ENCODE measurements around the gene HECW1. TPM values are rescaled to one million over a fixed set of nuclear protein-coding genes. Genes with fewer than 3 reads are reported as not detected.
"Not testable (repeated sequence)": the region's sequence is repeated elsewhere in the genome, so short reads cannot be mapped to it uniquely, and the experiment has no call there.

The HECW1 gene
- total RNA-seq, 3 donors from 2014 or later, result not detected

DNA sequence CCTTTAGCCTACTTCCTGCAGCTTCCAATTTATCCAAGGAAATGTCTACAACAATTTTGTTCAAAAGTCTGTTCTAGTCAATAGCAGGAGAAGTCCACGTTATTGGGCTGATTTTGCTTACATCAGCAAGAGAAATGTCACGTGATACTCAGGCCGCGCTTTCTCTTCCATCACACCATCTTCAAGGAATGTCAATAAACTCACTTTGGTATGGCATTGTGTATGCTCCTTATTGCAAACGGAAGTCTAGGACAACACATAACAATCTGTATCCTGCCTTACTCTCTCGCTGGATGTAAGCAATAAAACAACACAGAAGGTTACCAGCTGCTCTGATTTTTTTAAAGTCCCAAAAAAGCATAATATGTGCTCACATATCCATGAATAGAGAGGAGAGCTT is 453.3 kb downstream of the HECW1 start:
- Mint-ChIP-seq H3K4me3 (no peak overlapping the region), H3K4me1 (ENCODE audit: low read depth) (peaks cover 4% of the 10 kb centered on the region), H3K9me3 (no peaks in the 10 kb centered on the region), H3K27me3 (ENCODE audit: low read depth) (peaks cover 22% of the 10 kb centered on the region), H3K36me3 (ENCODE audit: insufficient read depth) (no peaks in the 10 kb centered on the region)
- DNase-seq (no peak), ATAC-seq (no peak)

DNA sequence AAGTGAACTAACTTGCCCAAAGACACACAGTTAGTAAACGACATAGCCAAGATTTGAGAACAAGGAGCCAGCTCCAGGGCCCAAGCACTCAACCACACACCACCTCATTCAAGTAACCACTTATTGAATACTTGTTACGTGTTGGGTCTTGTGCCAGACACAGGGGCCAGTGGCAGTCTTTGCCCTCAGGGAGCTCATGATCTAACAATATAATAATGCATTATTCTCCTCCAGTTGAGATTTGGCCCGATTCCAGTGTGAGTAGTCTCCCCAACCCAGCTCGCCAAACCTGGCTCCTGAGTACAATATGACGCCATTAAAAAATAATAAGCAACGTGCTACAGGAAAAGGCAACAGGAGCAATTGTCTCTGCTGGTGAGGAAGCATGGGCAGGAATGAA is 456.1 kb downstream of the HECW1 start:
- no peak overlapping the region for H3K4me3 Mint-ChIP-seq
- H3K36me3 Mint-ChIP-seq (ENCODE audit: insufficient read depth), result no peaks in the 10 kb centered on the region
- peaks cover 12% of the 10 kb centered on the region for H3K27me3 Mint-ChIP-seq (ENCODE audit: low read depth)
- H3K9me3 Mint-ChIP-seq, result no peaks in the 10 kb centered on the region
- no peak for ATAC-seq
- DNase-seq, result no peak
- peaks cover 15% of the 10 kb centered on the region for H3K4me1 Mint-ChIP-seq (ENCODE audit: low read depth)

DNA sequence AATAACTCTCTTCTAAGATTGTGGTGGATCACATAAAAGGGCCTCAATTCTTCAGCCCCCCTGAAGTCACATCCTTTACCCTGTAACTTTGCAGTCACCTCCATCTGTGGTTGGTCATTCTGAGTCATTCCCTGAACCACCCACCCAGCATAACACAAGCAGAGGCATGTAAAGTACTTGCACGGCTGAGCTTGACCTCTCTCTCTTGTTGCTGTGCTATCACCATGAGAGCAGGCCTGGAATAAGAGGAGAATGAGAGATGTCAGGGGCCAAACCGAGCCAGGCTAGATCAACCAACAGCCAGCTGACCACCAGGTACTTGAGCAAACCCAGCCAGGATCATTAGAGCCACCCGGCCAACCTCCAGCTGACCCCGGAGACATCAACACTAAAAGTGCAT is 457.0 kb downstream of the HECW1 start:
- H3K36me3 Mint-ChIP-seq (ENCODE audit: insufficient read depth), result no peaks in the 10 kb centered on the region
- peaks cover 9% of the 10 kb centered on the region for H3K27me3 Mint-ChIP-seq (ENCODE audit: low read depth)
- H3K4me3 Mint-ChIP-seq, result no peak overlapping the region
- no peaks in the 10 kb centered on the region for H3K9me3 Mint-ChIP-seq
- DNase-seq (no peak), ATAC-seq (no peak)
- peaks cover 15% of the 10 kb centered on the region for H3K4me1 Mint-ChIP-seq (ENCODE audit: low read depth)

DNA sequence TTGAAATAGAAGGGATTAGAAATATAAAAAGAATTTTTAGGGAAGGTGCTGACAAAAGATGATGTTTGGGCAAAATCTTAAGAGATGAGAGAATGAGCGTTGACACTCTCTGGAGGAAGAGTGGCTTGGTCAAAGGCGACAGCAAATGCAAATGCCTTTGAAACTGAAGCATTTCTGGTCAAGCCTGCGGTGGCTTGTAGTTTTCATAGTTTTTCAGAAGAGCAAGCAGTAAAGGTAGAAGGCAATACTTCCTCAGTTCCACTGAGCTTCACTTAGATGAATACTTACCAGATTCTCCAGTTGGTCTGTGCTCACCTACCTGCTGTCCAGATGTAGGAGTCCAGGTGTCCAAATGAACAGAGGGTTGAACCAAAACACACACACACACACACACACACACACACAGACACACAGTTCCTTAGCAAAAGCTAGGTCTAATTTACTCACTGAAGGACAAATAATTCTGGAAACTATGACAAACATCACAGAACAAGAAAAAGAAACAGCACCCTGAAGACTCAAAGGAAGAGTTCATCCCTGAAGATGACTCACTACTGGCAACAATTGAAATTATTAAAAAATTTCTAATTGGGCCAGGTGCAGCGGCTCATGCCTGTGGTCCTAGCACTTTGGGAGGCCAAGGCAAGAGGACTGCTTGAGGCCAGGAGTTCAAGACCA is 458.4 kb downstream of the HECW1 start:
- no peaks in the 10 kb centered on the region for H3K36me3 Mint-ChIP-seq (ENCODE audit: insufficient read depth)
- ATAC-seq (no peak), DNase-seq (no peak)

DNA sequence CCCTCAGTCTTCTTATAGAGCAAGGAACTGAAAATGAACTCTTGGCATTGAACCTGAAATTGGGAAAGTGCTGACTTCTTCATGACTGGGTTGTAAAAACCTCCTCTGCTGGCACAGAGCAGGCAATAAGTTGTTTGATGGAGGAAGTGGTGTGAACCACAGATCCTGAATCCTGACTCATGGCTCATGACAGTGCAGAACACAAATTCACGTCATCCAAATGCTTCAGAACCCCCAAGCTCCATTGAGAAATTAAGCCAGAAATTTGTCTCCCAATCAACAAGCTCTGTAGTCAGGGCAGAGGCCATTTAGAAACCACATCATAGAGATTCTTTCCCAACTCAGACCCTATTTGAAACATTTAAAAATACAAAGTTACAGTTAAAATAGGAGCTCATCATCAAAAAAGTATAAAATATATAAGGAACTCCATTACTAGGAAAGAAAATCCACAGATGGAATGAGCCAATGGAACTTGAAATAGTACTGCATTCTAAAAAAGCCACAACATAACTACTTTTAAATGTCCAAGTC is 460.1 kb downstream of the HECW1 start:
- H3K36me3 Mint-ChIP-seq (ENCODE audit: insufficient read depth), result no peaks in the 10 kb centered on the region
- no peaks in the 10 kb centered on the region for H3K9me3 Mint-ChIP-seq
- H3K27me3 Mint-ChIP-seq (ENCODE audit: low read depth), result no peaks in the 10 kb centered on the region
- DNase-seq (no peak), ATAC-seq (peak; percentile 90 to 95)
- H3K4me3 Mint-ChIP-seq, result no peak overlapping the region
- peaks cover 15% of the 10 kb centered on the region for H3K4me1 Mint-ChIP-seq (ENCODE audit: low read depth)

More for the DNA sequence above, 458.4 kb downstream of the HECW1 start:
- Mint-ChIP-seq H3K9me3 (no peaks in the 10 kb centered on the region), H3K27me3 (ENCODE audit: low read depth) (peaks cover 1% of the 10 kb centered on the region), H3K4me1 (ENCODE audit: low read depth) (peaks cover 15% of the 10 kb centered on the region), H3K4me3 (no peak overlapping the region)

DNA sequence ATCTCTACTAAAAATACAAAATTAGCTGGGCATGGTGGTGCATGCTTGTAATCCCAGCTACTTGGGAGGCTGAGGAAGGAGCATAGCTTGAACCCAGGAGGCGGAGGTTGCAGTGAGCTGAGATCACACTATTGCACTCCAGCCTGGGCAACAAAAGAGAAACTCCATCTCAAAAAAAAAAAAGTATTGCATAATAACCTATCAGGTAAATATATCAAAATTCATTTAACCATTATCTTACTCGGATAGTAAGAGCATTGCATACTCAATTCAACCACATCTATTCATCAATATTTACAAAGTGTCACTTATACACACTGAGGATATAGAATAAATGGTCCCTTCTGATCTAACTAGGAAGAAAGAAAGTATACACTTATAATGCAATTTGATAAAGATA is 461.4 kb downstream of the HECW1 start:
- ATAC-seq; H3K27me3 Mint-ChIP-seq (ENCODE audit: low read depth); DNase-seq; H3K36me3 Mint-ChIP-seq (ENCODE audit: insufficient read depth); H3K4me3 Mint-ChIP-seq; H3K9me3 Mint-ChIP-seq: not testable (repeated sequence)
- H3K4me1 Mint-ChIP-seq (ENCODE audit: low read depth), result peaks cover 15% of the 10 kb centered on the region

DNA sequence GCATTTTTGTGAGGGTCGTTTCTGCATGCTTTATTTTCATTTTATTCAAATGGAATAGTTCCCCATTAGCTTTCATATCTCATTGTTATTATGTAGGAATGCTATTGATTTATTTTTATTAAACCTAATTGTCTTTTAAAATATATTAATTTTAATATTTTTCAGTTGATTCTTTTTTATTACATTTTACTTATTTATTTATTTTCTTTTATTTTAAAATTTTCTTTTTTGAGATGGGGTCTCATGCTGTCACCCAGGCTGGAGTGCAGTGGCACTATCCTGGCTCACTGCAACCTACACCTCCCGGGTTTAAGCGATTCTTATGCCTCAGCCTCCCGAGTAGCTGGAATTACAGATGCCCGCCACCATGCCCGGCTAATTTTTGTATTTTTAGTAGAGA is 463.1 kb downstream of the HECW1 start:
- Mint-ChIP-seq H3K4me1 (ENCODE audit: low read depth) (peaks cover 13% of the 10 kb centered on the region), H3K27me3 (ENCODE audit: low read depth) (no peaks in the 10 kb centered on the region), H3K4me3 (no peak overlapping the region), H3K36me3 (ENCODE audit: insufficient read depth) (no peaks in the 10 kb centered on the region), H3K9me3 (no peaks in the 10 kb centered on the region)
- no peak for ATAC-seq
- no peak for DNase-seq

DNA sequence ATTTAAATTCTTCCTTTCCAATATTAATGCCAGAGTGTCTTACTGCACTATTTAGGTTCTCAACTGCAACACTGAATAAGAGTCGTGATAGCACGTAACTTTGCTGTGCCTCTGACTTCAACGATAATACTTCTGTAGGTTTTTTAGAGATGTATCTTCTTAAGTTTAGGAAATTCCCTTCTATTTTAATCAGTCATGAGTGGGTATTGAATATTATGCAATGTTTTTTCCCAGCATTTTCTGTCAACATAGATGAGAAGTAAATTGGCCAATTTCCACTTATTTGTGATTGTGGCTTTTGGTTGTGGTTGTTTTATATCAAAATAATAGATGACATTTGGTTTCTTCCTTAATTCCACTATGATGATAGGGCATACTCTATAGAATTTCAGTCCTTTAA is 463.8 kb downstream of the HECW1 start:
- Mint-ChIP-seq H3K4me1 (ENCODE audit: low read depth) (peaks cover 9% of the 10 kb centered on the region), H3K36me3 (ENCODE audit: insufficient read depth) (no peaks in the 10 kb centered on the region), H3K9me3 (no peaks in the 10 kb centered on the region), H3K27me3 (ENCODE audit: low read depth) (no peaks in the 10 kb centered on the region), H3K4me3 (no peak overlapping the region)
- DNase-seq, result no peak
- no peak for ATAC-seq

DNA sequence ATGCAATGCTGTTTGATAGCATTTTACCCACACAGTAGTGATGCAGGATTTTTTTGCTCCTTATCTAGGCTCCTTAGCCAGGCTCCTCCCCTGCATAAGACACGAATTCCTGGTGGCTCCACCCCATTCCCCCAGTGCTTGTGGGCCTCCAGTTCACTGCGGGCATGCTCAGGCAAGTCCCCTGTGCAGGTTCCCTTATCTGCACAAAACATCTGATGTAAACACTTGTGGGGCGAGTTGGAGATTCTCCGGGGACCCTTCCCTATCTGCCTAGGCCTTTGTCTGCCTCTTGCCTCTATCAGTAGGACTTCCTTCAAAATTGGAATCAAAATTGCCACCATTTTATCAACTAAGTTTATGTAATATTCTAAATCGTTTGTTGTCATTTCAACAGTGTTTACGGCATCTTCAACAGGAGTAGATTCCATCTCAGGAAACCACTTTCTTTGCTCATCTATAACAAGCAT is 465.1 kb downstream of the HECW1 start:
- ATAC-seq, result no peak
- DNase-seq, result no peak
- peaks cover 4% of the 10 kb centered on the region for H3K27me3 Mint-ChIP-seq (ENCODE audit: low read depth)
- no peaks in the 10 kb centered on the region for H3K36me3 Mint-ChIP-seq (ENCODE audit: insufficient read depth)
- H3K9me3 Mint-ChIP-seq, result no peaks in the 10 kb centered on the region
- H3K4me3 Mint-ChIP-seq, result no peak overlapping the region
- H3K4me1 Mint-ChIP-seq (ENCODE audit: low read depth), result peaks cover 8% of the 10 kb centered on the region

DNA sequence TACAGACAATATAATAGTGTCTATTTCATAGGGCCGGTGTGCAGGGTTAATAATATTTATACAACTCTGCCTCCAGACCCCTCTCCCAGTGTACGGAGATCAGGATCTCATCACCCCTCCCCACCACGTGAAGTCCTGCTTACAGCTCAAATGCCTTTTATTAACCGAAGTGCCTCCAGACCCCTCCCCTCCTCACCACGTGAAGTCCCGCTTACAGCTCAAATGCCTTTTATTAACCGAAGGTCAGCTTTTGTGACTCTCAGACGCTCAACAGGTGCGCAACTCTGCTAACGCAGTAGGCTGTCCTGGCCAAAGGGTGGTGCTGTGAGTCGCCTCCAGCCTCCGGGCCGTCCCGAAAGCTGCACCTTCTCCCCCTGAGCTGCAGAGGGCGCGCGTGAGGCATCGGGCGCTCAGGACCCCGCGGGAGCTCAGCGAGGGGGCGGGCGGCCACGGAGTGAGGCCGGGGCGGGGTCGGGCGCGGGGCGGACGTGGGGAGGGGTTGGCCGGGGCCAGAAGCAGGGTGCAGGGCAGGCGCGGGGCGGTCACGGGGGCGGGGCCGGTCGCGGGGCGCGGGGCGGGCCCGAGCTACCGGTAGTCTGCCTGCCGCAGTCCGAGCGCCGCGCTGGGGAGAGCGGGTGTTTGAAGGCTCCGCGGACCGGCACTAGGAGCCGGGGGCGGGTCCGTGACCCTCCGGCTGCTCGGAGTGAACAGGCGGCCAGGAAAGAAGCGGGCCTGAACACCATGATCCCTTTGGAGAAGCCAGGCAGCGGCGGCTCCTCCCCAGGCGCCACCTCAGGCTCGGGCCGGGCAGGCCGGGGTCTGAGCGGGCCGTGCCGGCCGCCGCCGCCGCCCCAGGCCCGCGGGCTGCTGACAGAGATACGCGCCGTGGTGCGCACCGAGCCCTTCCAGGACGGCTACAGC is 470.3 kb downstream of the HECW1 start, which contains the start of gene STK17A:
TSS of gene STK17A (plus strand) at position 606 of the 921 bp plus-strand sequence. CDS start at position 742, 136 bp downstream.
- Mint-ChIP-seq H3K36me3 (ENCODE audit: insufficient read depth) (peaks cover 2% of the 10 kb centered on the region), H3K4me3 (peak within 1 kb of the TSS; percentile 96), H3K4me1 (ENCODE audit: low read depth) (peaks cover 24% of the 10 kb centered on the region), H3K9me3 (no peaks in the 10 kb centered on the region), H3K27me3 (ENCODE audit: low read depth) (peaks cover 4% of the 10 kb centered on the region)
- ATAC-seq, result peak; percentile 77 to 82
- DNase-seq, result peak; percentile 94

DNA sequence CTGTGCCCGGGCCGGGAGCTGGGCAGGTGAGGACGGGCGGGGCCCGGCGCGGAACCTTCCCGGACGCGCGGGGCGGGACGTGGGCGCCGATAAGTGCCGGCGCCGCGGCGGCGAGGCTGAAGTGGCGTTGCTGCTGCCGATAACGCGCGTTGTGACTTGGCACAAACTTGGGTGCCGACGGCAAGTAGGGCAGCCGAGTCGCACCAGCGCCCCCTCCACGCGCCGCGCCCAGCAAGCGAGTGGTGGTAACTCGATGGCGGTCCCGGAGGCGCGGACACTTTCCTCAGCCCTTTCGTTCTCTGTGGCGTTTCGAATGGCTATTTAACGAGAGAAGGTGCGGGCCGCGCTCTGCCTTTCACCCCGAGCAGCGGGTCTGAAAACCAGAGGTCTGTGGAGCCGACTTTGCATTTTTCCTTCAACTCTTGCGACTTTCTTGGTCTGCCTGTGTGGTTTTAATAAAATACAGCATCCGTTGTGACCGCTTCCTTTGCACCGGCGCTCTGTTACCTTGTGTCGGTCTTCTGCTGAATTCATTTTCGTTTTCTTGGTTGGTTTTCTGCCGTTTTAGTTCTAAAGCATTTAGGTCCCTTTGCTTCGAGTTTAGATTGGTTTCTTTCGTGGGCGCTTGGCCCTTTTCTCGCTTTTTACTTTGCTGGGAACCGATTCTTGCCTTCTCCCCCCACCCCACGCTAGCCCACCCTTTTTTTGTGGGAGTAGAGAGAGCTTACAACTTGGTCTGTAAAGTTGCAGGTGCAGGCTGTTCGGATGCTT is 471.2 kb downstream of the HECW1 start:
- H3K27me3 Mint-ChIP-seq (ENCODE audit: low read depth), result peaks cover 4% of the 10 kb centered on the region
- peak overlapping the region; percentile 96 for H3K4me3 Mint-ChIP-seq
- DNase-seq (peak; percentile 59), ATAC-seq (peak; percentile 38 to 41)
- H3K9me3 Mint-ChIP-seq, result no peaks in the 10 kb centered on the region
- peaks cover 2% of the 10 kb centered on the region for H3K36me3 Mint-ChIP-seq (ENCODE audit: insufficient read depth)
- H3K4me1 Mint-ChIP-seq (ENCODE audit: low read depth), result peaks cover 31% of the 10 kb centered on the region

DNA sequence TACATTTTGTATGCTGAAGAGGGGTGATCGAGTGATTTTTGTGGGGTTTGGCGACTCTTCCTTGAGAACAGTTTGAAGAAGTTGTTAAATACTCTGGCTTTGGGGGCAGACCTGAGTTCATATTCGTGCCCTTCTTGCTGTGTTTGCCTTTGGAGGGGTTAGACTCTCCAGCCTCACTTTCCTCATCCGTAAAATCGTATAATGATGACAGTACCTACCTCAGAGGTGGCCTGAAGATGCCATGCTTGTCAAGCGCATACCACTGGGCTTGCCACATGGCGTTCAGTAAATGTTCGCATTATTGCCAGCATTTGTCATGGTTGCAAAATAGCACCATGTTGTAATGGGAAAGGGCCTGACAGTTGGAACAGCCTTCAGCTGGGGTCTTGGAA is 471.7 kb downstream of the HECW1 start:
- peaks cover 4% of the 10 kb centered on the region for H3K27me3 Mint-ChIP-seq (ENCODE audit: low read depth)
- H3K36me3 Mint-ChIP-seq (ENCODE audit: insufficient read depth), result peaks cover 2% of the 10 kb centered on the region
- H3K4me3 Mint-ChIP-seq, result peak overlapping the region; percentile 96
- peaks cover 36% of the 10 kb centered on the region for H3K4me1 Mint-ChIP-seq (ENCODE audit: low read depth)
- H3K9me3 Mint-ChIP-seq, result no peaks in the 10 kb centered on the region
- no peak for ATAC-seq
- DNase-seq, result peak; percentile 25

DNA sequence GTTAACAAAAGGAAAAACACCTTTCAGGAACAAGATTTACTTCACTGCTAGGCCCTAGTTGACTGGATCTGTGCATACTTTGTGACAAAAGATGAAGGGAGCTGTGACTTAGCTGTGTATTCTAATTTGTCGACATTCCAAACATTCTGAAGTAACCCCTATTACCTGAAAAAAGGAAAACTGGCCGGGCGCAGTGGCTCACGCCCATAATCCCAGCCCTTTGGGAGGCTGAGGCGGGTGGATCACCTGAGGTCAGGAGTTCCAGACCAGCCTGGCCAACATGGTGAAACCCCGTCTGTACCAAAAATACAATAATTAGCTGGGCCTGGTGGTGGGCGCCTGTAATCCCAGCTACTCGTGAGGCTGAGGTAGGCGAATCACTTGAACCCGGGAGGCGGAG is 472.3 kb downstream of the HECW1 start:
- not testable (repeated sequence) for H3K36me3 Mint-ChIP-seq (ENCODE audit: insufficient read depth); H3K27me3 Mint-ChIP-seq (ENCODE audit: low read depth); DNase-seq; ATAC-seq; H3K9me3 Mint-ChIP-seq
- Mint-ChIP-seq H3K4me1 (ENCODE audit: low read depth) (peaks cover 41% of the 10 kb centered on the region), H3K4me3 (peak overlapping the region; percentile 96)

DNA sequence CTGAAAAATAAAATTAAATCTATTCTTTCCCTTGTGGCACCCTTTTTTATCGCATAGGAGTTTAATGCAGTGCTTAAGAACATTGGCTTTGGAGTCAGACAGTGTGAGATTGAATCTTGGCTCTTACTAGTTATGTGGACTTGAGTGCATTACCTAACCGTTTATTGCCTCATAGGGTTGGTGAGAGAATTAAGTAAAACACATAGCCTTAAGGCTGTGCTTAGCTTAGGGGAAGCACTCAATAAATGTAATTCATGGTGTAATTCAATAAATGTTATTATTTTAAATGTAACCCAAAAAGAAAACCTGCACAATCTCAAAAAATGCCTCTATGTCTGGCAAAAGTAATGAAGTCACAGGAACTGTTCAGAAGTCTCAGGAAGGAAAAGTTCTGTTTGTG is 473.1 kb downstream of the HECW1 start:
- Mint-ChIP-seq H3K27me3 (ENCODE audit: low read depth) (peaks cover 4% of the 10 kb centered on the region), H3K4me3 (peak overlapping the region; percentile 96), H3K4me1 (ENCODE audit: low read depth) (peaks cover 48% of the 10 kb centered on the region), H3K36me3 (ENCODE audit: insufficient read depth) (peaks cover 8% of the 10 kb centered on the region), H3K9me3 (no peaks in the 10 kb centered on the region)
- DNase-seq, result no peak
- ATAC-seq, result no peak
